HG03139 (cell line): ENCODE results near the gene SPDYE17.
"Not testable (repeated sequence)": the region's sequence is repeated elsewhere in the genome, so short reads cannot be mapped to it uniquely, and the experiment has no call there.

ENCODE experiments used
- ATAC-seq: cut with Tn5 transposase; IDR thresholded peaks from one replicate; pipeline ENCODE4 v1.9.1; 2021; ENCODE audit not compliant: unreplicated experiment

The SPDYE17 gene

DNA sequence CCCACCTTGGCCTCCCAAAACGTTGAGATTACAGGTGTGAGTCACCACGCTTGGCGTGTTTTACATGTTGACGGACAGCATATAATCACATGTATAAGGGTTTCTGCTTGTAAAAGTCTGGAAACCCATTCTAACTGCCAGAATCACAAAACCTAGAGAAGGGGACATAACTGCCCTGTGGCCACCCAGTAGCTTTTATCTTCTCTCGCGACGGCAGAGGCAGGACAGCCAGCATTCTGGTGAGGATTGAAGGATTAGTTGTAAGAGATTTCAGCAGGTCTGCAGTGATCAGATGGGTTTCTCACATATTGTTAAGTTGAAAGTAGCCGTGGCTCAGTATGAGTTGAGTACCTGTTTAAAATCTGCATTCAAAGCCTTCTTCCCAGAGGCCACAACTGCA, 59.8 kb downstream of the SPDYE17 start:
- not testable (repeated sequence) for ATAC-seq
